ENCODE results near the gene HOXC13.

HOXC13 gene

DNA sequence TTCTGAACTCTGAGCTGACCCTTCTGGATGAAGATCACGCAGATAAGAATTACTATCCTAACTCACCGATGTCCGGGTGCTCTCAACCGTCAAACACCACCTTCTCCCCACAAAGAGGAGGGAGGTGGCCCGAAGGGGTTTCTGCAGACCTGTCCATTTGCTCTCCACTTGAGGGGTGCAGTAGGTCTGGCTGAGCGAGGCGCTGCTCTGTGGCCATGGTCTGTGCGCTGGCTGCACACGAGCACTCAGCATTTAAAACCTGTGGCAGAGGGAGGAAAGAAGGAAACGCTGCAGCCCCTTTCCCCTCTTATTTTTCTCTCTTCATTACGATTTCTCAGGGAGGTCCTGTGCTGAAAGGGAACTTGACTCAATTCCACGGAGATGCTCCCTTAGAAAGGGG is 1.5 kb upstream of the HOXC13 start:
- no peak for DNase-seq
- H3K4me1 ChIP-seq = peaks cover 0 to 32% (median 15%) of the 10 kb centered on the region in 4 donors
- peaks cover 9 to 91% of the 10 kb centered on the region in 2 donors for H3K27me3 ChIP-seq
- intact Hi-C loops (cut with DNase I; ENCODE audit: low total_unique reads) = no loop called here
- no peaks in the 10 kb centered on the region for H3K36me3 ChIP-seq
- no peaks in the 10 kb centered on the region for H3K9me3 ChIP-seq
- TF ChIP-seq, protein P1, sequence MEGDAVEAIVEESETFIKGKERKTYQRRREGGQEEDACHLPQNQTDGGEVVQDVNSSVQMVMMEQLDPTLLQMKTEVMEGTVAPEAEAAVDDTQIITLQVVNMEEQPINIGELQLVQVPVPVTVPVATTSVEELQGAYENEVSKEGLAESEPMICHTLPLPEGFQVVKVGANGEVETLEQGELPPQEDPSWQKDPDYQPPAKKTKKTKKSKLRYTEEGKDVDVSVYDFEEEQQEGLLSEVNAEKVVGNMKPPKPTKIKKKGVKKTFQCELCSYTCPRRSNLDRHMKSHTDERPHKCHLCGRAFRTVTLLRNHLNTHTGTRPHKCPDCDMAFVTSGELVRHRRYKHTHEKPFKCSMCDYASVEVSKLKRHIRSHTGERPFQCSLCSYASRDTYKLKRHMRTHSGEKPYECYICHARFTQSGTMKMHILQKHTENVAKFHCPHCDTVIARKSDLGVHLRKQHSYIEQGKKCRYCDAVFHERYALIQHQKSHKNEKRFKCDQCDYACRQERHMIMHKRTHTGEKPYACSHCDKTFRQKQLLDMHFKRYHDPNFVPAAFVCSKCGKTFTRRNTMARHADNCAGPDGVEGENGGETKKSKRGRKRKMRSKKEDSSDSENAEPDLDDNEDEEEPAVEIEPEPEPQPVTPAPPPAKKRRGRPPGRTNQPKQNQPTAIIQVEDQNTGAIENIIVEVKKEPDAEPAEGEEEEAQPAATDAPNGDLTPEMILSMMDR (IDR thresholded peaks at IDR 0.05) = no peak
- H3K4me3 ChIP-seq = no peak overlapping the region
- H3K27ac ChIP-seq = no peak overlapping the region

DNA sequence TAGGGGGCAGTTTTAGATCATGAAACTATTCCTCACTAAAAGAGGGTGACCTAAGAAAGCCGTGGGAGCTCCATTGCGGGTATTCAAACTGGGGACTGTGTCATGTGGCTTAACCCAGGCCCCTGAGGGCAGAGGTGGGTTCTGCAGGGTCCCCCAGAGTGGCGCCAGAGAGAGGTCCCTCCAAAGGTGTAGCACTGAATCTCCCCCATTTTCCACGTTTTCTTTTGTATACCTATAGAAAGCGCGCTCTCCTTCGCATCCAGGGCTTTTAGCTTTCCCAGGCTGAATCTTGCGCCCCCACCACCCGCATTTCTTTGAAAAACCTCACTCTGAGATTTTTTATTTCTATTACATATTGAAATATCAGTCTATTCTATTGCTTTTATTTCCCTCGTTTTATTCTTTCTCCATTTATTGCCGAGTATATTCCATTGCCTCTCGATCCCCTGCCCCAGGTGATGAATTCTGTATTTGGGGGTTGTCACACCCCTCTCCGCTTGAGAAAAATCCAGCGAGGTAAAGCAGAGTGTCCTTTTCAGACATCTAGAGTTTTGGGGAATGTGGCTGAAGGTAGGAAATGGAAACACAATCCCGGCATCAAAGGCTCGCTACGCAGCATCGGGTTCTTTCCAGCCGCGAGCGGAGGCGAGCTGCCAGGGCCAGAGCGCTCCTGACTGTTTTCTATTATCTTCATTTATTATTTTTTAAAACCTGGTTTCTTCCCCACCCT is 870 bp upstream of the HOXC13 start:
- Histone ChIP-seq H3K4me3 (peak overlapping the region; percentile 14 to 61), H3K27ac (no peak overlapping the region), H3K36me3 (no peaks in the 10 kb centered on the region), H3K4me1 (peaks cover 0 to 32% (median 15%) of the 10 kb centered on the region in 4 donors), H3K9me3 (no peaks in the 10 kb centered on the region), H3K27me3 (peaks cover 9 to 91% of the 10 kb centered on the region in 2 donors)
- no peak for DNase-seq
- intact Hi-C loops (cut with DNase I; ENCODE audit: low total_unique reads) = no loop called here
- TF ChIP-seq, protein P1 (IDR thresholded peaks at IDR 0.05) = no peak

DNA sequence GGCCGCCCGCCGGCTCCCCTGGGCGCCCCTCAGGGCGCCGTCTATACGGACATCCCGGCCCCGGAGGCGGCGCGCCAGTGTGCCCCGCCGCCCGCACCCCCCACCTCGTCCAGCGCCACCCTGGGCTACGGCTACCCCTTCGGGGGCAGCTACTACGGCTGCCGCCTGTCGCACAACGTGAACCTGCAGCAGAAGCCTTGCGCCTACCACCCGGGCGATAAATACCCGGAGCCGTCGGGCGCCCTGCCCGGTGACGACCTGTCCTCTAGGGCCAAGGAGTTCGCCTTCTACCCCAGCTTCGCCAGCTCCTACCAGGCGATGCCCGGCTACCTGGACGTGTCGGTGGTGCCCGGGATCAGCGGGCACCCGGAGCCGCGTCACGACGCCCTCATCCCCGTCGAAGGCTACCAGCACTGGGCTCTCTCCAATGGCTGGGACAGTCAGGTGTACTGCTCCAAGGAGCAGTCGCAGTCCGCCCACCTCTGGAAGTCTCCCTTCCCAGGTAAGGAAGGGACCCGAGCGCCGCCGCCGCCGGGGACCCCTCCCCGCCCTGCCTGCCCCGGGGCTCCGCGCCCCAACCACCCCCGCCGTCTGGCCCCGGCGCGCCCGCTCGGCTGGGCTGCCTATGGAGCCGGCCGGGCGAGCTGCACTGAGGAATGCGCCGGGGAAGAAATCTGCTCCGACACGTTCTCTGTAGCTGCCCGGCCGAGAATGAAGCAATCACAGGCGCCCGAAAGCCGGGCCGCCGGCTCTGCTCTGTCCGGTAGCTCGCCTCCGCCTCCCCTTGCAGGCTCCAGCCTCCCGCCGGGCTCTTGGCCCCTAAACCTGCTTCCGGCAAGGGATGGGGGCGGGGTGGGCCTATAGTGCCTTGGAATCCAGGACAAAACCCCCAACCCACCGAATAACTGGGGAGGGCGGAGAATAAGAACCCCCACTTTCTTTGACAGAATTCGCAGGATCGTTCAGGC is 794 bp downstream of the HOXC13 start:
- Histone ChIP-seq H3K4me1 (peaks cover 0 to 32% (median 15%) of the 10 kb centered on the region in 4 donors), H3K9me3 (no peaks in the 10 kb centered on the region), H3K27ac (peak overlapping the region; percentile 20 to 56), H3K4me3 (peak overlapping the region; percentile 47 to 61), H3K36me3 (no peaks in the 10 kb centered on the region), H3K27me3 (peaks cover 9 to 90% of the 10 kb centered on the region in 2 donors)
- intact Hi-C loops (cut with DNase I; ENCODE audit: low total_unique reads) = no loop called here
- TF ChIP-seq, protein P1 (IDR thresholded peaks at IDR 0.05) = no peak
- DNase-seq = peak in 1 of 2 donors; percentile 44

DNA sequence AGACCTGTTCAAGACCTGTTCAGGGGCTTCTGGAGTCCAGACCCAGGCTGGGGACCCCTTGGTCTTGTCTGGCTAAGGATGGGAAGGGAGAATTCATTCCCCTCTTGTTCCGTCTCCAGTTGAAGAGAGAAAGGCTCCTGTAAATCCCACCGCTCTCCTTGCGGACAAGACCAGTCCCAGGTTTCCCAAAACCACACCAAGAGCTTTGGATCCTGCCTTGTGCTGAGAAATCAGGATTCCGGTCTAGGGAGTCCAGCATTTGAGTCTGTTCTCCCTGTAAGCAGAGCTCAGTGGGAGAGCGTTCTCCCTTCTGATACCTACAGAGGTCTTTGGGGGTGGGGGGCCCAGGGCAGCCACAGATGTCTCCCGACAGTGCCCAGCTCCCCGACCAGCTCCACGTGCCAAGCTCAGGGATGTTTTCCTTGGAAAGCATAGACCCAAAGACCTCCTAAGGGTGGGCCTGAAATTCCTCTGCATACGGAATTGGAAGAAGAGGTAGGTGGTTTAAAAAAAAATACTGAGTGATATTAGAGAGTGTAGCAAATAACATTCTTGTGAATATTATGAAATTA is 1.9 kb downstream of the HOXC13 start:
- H3K27me3 ChIP-seq = peaks cover 9 to 90% of the 10 kb centered on the region in 2 donors
- no peak overlapping the region for H3K27ac ChIP-seq
- intact Hi-C loops (cut with DNase I; ENCODE audit: low total_unique reads) = no loop called here
- H3K4me1 ChIP-seq = peaks cover 0 to 32% (median 15%) of the 10 kb centered on the region in 4 donors
- TF ChIP-seq, protein P1 (IDR thresholded peaks at IDR 0.05) = no peak
- DNase-seq = no peak
- H3K9me3 ChIP-seq = no peaks in the 10 kb centered on the region
- no peaks in the 10 kb centered on the region for H3K36me3 ChIP-seq
- peak overlapping the region in 1 of 2 donors; percentile 61 for H3K4me3 ChIP-seq

DNA sequence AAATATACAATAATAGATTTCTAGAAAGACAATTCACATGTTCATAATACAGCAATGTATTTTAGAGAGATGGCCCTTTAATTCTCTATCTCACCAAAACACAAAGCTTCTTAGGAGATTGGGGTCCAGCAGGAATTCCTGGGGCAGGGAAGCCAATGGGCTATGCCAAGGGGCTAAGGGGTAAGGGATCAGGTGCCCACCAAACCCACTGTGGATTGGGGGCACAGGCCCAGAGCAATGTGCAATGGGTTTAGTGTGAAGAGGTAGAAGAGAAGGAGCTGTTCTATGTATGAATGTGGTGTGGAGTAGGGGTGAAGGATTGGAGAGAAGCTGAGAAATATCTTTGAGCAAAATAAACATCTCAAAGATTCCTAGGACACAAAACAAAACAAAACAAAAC is 2.6 kb downstream of the HOXC13 start:
- Histone ChIP-seq H3K36me3 (no peaks in the 10 kb centered on the region), H3K4me1 (peaks cover 0 to 32% (median 15%) of the 10 kb centered on the region in 4 donors), H3K27me3 (peaks cover 9 to 90% of the 10 kb centered on the region in 2 donors), H3K27ac (no peak overlapping the region), H3K4me3 (no peak overlapping the region), H3K9me3 (no peaks in the 10 kb centered on the region)
- intact Hi-C loops (cut with DNase I; ENCODE audit: low total_unique reads) = no loop called here
- no peak for DNase-seq
- TF ChIP-seq, protein P1 (IDR thresholded peaks at IDR 0.05) = no peak

All from tibial artery (tissue), 4 donors.